T-helper 2 cell treated with Interferon-gamma antibody and Interleukin-4, amounts not matched to agents 5 μg/mL and 100 μg/mL, for 36 hours (primary cell): ENCODE measurements around the gene TXNDC5.
"Not testable (repeated sequence)": the region's sequence is repeated elsewhere in the genome, so short reads cannot be mapped to it uniquely, and the experiment has no call there.

Source experiments
- DNase-seq: peaks from one replicate; pipeline ENCODE4 v3.0.0; 2021; ENCODE audit warnings: low spot score
- H3K27ac Mint-ChIP-seq: one replicate; pipeline ENCODE4 v1.8.0; 2021; ENCODE audit warnings: mild to moderate bottlenecking, mixed read lengths
- H3K27me3 Mint-ChIP-seq: one replicate; pipeline ENCODE4 v1.8.0; 2021; ENCODE audit warnings: low read depth, mixed read lengths
- H3K36me3 Mint-ChIP-seq: one replicate; pipeline ENCODE4 v1.8.0; 2021; ENCODE audit warnings: low read depth, mixed read lengths
- H3K4me1 Mint-ChIP-seq: one replicate; pipeline ENCODE4 v1.8.0; 2021; ENCODE audit warnings: low read depth, mixed read lengths
- H3K4me3 Mint-ChIP-seq: one replicate; pipeline ENCODE4 v1.8.0; 2022; ENCODE audit warnings: mild to moderate bottlenecking, moderate library complexity, mixed read lengths
- H3K9me3 Mint-ChIP-seq: one replicate; pipeline ENCODE4 v1.8.0; 2021; ENCODE audit warnings: mixed read lengths

The TXNDC5 gene

GRCh38 chr6:7897461-7898192 lies 13.0 kb downstream of the TXNDC5 start:
- H3K4me1 Mint-ChIP-seq = peaks cover 2% of the 10 kb centered on the region
- no peak overlapping the region for H3K27ac Mint-ChIP-seq
- no peaks in the 10 kb centered on the region for H3K27me3 Mint-ChIP-seq
- H3K9me3 Mint-ChIP-seq = no peaks in the 10 kb centered on the region
- DNase-seq = no peak
- H3K4me3 Mint-ChIP-seq = no peak overlapping the region
- peaks cover 57% of the 10 kb centered on the region for H3K36me3 Mint-ChIP-seq

DNA sequence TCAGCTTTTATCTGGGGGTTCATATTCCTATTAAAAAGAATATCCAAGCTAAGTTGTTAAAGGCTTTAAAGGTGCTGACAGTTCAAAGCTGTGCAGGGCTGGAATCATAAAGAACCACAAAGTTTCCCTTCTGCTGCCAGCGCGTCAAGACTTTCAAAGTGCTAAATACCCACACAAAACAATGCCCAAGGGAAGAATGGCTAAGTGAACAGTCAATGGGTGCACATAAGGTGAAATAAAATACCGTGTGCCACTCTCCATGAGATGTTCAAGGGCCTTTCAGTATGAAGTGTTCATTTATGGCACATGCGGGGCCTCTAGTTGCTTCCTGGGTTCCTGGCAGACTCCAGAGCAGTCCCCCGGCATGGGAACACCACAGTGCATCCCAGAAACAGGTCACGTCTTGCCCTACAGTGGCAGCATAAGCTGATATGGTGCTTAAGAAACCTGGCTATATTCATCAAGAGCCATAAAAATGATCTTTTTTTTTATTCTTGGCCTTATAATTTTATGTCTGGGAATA lies 14.1 kb downstream of the TXNDC5 start:
- no peak for DNase-seq
- H3K36me3 Mint-ChIP-seq = peaks cover 60% of the 10 kb centered on the region
- H3K4me3 Mint-ChIP-seq = no peak overlapping the region
- peaks cover 2% of the 10 kb centered on the region for H3K4me1 Mint-ChIP-seq
- H3K27me3 Mint-ChIP-seq = no peaks in the 10 kb centered on the region
- no peak overlapping the region for H3K27ac Mint-ChIP-seq
- no peaks in the 10 kb centered on the region for H3K9me3 Mint-ChIP-seq

DNA sequence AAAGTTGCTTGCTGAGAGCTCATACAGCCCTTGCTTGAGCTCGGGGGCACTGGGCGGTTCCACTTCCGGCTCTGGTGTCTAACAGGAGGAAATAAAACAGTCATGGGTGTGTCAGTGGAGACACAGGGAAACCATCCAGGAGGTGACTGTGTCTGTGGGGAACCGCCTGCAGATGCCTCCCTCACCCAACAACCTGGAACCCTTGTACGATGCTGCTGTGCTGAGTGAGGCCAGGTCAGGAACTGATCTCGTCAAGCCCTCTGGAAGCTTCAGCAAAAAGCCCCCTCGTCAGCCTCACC lies 15.5 kb downstream of the TXNDC5 start:
- Mint-ChIP-seq H3K36me3 (peaks cover 57% of the 10 kb centered on the region), H3K27me3 (no peaks in the 10 kb centered on the region), H3K27ac (no peak overlapping the region), H3K9me3 (no peaks in the 10 kb centered on the region), H3K4me1 (peaks cover 2% of the 10 kb centered on the region), H3K4me3 (no peak overlapping the region)
- DNase-seq = no peak

- H3K4me3 Mint-ChIP-seq = no peak overlapping the region
- peaks cover 2% of the 10 kb centered on the region for H3K4me1 Mint-ChIP-seq
- no peak overlapping the region for H3K27ac Mint-ChIP-seq
- H3K36me3 Mint-ChIP-seq = peaks cover 56% of the 10 kb centered on the region
- no peaks in the 10 kb centered on the region for H3K27me3 Mint-ChIP-seq
- no peaks in the 10 kb centered on the region for H3K9me3 Mint-ChIP-seq
- no peak for DNase-seq
Observed at GRCh38 chr6:7894262-7895124, 16.1 kb downstream of the TXNDC5 start.

GRCh38 chr6:7893342-7893741 lies 17.2 kb downstream of the TXNDC5 start:
- Mint-ChIP-seq H3K4me3 (no peak overlapping the region), H3K27ac (no peak overlapping the region), H3K9me3 (no peaks in the 10 kb centered on the region), H3K4me1 (peaks cover 2% of the 10 kb centered on the region), H3K27me3 (no peaks in the 10 kb centered on the region), H3K36me3 (peaks cover 50% of the 10 kb centered on the region)
- no peak for DNase-seq

DNA sequence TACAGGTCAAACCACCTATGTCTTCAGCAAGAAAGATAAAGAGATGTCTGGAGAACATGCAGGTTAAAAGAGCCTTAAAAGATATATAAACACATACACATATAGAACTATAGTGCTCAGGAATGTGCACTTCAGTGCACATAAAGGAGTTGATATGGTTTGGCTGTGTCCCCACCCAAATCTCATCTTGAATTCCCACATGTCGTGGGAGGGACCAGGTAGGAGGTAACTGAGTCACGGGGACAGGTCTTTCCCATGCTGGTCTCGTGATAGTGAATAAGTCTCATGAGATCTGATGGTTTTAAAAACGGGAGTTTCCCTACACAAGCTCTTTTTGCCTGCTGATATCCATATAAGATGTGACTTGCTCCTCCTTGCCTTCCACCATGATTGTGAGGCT lies 18.2 kb downstream of the TXNDC5 start:
- H3K27ac Mint-ChIP-seq, H3K9me3 Mint-ChIP-seq, DNase-seq, H3K27me3 Mint-ChIP-seq, H3K4me1 Mint-ChIP-seq, H3K4me3 Mint-ChIP-seq: not testable (repeated sequence)
- H3K36me3 Mint-ChIP-seq = peaks cover 51% of the 10 kb centered on the region

- Mint-ChIP-seq H3K9me3 (no peaks in the 10 kb centered on the region), H3K27me3 (no peaks in the 10 kb centered on the region), H3K4me1 (peaks cover 2% of the 10 kb centered on the region), H3K36me3 (peaks cover 51% of the 10 kb centered on the region), H3K4me3 (no peak overlapping the region), H3K27ac (no peak overlapping the region)
- no peak for DNase-seq
Observed at GRCh38 chr6:7891078-7891872, 19.3 kb downstream of the TXNDC5 start.

DNA sequence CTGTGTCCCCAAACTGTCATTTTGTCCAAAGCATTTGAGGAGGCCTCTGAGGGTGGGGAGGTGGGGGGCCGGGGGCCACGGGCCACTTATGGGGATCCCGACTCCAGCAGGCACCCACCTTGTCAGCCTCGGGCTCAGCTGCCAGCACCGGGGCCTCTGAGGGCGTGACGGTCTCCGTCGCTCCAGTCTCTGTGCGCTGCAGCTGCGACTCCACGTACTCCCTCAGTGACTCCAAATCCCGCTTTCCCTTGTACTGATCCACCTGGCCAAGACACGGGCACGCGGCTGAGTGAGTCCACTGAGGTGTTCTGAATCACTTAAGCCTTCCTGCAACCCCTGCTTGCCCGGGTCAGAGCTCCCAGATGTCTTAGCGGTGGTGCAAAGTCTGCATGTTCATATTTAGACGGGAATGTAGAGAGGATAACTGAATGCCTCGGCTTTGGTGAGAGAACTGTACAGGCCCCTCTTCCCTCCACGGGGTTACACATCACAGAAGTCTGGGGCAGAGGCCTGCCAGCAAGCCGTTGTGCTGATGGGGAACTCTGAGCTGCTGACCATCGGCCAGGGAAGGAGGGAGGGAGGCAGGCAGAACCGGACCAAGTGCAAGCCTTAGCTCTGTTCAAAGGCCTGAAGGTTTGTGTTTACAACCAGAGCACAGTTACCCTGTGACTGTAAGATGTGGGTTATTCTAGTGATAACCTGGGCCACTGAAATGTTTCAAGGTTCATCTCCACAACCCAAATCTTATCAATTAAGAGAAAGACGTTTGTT lies 21.8 kb downstream of the TXNDC5 start:
- Mint-ChIP-seq H3K9me3 (no peaks in the 10 kb centered on the region), H3K4me3 (no peak overlapping the region), H3K36me3 (peaks cover 57% of the 10 kb centered on the region), H3K27ac (no peak overlapping the region), H3K4me1 (no peaks in the 10 kb centered on the region), H3K27me3 (no peaks in the 10 kb centered on the region)
- no peak for DNase-seq

DNA sequence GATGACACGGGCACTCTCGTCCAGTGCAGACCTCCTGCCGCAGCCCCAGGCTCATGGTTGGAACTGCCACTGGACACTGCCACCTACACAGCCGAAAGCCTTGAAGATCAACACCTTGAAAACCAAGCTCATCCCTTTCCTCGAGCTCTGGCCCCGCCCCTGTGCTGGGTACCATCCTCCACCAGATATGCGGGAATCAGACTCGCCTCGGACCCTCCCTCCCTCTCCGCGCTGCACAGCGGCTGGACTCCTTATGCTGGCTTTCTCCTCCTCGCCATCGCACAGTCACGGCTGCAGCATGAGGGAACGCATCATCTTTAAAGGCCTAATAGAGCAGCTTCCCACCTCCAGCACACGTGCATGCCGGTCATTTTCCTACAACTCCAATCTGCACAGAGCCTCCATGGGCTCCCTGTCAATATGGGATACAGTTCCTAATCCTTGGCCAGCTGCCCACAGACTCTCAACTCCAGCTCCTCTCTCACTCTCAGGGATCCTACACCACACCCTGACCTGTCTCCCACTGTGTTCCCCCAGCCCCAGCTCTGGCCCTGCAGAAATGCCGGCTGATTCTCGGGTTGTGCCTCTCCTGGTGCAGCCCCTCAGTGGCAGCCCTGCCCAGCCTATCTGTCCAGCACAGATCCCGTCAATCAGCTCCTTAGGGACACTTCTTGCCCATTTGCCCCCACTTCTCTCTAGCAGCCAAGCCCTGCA lies 23.2 kb downstream of the TXNDC5 start:
- Mint-ChIP-seq H3K27ac (no peak overlapping the region), H3K27me3 (no peaks in the 10 kb centered on the region), H3K4me3 (no peak overlapping the region), H3K4me1 (no peaks in the 10 kb centered on the region), H3K9me3 (no peaks in the 10 kb centered on the region), H3K36me3 (peaks cover 62% of the 10 kb centered on the region)
- DNase-seq = no peak

GRCh38 chr6:7886132-7886531 lies 24.5 kb downstream of the TXNDC5 start:
- H3K27ac Mint-ChIP-seq = no peak overlapping the region
- no peaks in the 10 kb centered on the region for H3K27me3 Mint-ChIP-seq
- no peaks in the 10 kb centered on the region for H3K9me3 Mint-ChIP-seq
- peaks cover 63% of the 10 kb centered on the region for H3K36me3 Mint-ChIP-seq
- DNase-seq = no peak
- no peak overlapping the region for H3K4me3 Mint-ChIP-seq
- no peaks in the 10 kb centered on the region for H3K4me1 Mint-ChIP-seq

DNA sequence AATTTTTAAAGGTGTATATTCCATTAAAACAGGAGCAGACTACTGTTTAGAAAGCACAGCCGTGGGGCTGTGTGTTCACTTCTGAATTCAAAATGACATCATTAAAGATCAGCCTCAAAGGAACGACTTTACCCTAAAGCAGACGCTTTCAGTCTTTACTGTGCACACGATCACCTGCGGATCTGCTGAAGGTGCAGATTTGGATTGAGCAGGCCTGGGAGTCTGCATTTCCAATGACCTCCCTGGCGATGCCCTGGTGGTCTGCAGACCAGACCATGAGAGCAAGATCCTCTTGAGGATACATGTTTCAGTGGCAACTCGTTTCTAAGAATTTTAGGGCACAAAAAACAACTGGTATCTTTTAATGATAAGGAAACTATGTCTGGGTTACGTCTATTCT lies 27.2 kb downstream of the TXNDC5 start:
- no peak for DNase-seq
- Mint-ChIP-seq H3K27me3 (no peaks in the 10 kb centered on the region), H3K9me3 (no peaks in the 10 kb centered on the region), H3K4me1 (no peaks in the 10 kb centered on the region), H3K36me3 (peaks cover 62% of the 10 kb centered on the region), H3K27ac (no peak overlapping the region), H3K4me3 (no peak overlapping the region)

DNA sequence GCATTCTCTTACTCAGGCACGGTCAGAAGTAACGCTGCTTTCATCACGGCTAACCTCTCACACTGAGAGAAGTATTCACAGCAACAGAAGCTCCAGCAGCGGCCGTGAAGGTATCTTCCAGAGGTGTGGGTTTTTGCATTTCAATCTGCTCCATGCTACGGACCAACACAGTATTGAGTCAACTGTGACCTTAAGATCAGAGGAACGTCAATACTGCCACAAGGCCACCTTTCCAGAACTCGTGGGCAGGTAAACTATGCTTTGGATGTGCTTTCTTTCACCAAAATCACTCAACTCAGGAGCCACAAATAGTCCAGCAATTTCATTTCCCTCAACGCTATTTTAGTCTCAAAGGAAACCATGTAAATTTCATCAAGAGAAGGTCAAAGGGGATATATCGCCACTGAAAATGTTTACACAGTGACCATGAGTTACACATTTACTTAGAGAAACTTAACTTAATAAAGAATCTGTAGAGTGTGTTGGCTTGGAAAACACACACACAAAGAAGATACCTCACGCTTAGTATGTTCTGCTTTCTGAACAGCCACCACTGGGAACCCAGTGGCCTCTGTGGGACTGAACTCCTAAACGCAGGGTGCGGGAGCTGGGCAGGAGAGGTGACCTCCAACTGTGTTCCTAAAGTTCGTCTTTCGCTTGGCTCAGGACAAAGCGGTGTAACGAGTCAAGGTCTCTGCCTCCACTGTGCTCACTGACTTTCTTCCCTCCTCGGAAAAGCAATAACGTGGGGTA lies 27.9 kb downstream of the TXNDC5 start:
- no peak overlapping the region for H3K27ac Mint-ChIP-seq
- no peaks in the 10 kb centered on the region for H3K4me1 Mint-ChIP-seq
- H3K36me3 Mint-ChIP-seq = peaks cover 56% of the 10 kb centered on the region
- no peaks in the 10 kb centered on the region for H3K9me3 Mint-ChIP-seq
- H3K4me3 Mint-ChIP-seq = no peak overlapping the region
- no peaks in the 10 kb centered on the region for H3K27me3 Mint-ChIP-seq
- DNase-seq = no peak
